ENCODE measurements around the gene GALNT2.

Gene GALNT2

GRCh38 chr1:230291731-230292620 lies 224.9 kb downstream of the GALNT2 start:
- no peak overlapping the region for H3K4me3 ChIP-seq (ENCODE audit: low read depth, low read length)
- no peak for TF ChIP-seq CTCF (IDR thresholded peaks at IDR 0.05; ENCODE audit: borderline replicate concordance, insufficient read depth, low read depth, low read length)

- no peak for TF ChIP-seq CTCF (IDR thresholded peaks at IDR 0.05; ENCODE audit: borderline replicate concordance, insufficient read depth, low read depth, low read length)
- H3K4me3 ChIP-seq (ENCODE audit: low read depth, low read length), result no peak overlapping the region
Observed at GRCh38 chr1:230292689-230293389, 225.8 kb downstream of the GALNT2 start.

GRCh38 chr1:230293390-230293700 lies 226.3 kb downstream of the GALNT2 start:
- H3K4me3 ChIP-seq (ENCODE audit: low read depth, low read length), result no peak overlapping the region
- no peak for TF ChIP-seq CTCF (IDR thresholded peaks at IDR 0.05; ENCODE audit: borderline replicate concordance, insufficient read depth, low read depth, low read length)

- TF ChIP-seq CTCF (IDR thresholded peaks at IDR 0.05; ENCODE audit: borderline replicate concordance, insufficient read depth, low read depth, low read length), result no peak
- no peak overlapping the region for H3K4me3 ChIP-seq (ENCODE audit: low read depth, low read length)
Observed at GRCh38 chr1:230295367-230295766, 228.3 kb downstream of the GALNT2 start.

- H3K4me3 ChIP-seq (ENCODE audit: low read depth, low read length), result no peak overlapping the region
- no peak for TF ChIP-seq CTCF (IDR thresholded peaks at IDR 0.05; ENCODE audit: borderline replicate concordance, insufficient read depth, low read depth, low read length)
Observed at GRCh38 chr1:230299191-230300006, 232.4 kb downstream of the GALNT2 start.

GRCh38 chr1:230300322-230301301 lies 233.6 kb downstream of the GALNT2 start:
- H3K4me3 ChIP-seq (ENCODE audit: low read depth, low read length), result no peak overlapping the region

More at GRCh38 chr1:230300322-230301301, 233.6 kb downstream of the GALNT2 start:
- no peak for TF ChIP-seq CTCF (IDR thresholded peaks at IDR 0.05; ENCODE audit: borderline replicate concordance, insufficient read depth, low read depth, low read length)

Measured in GM12875 (cell line).